Kidney (tissue), 14 donors: Measurements from ENCODE around the gene MDM2. TPM values are rescaled to one million over a fixed set of nuclear protein-coding genes. Genes with fewer than 3 reads are reported as not detected.
"Not testable (repeated sequence)": the region's sequence is repeated elsewhere in the genome, so short reads cannot be mapped to it uniquely, and the experiment has no call there.

Source experiments
- DNase-seq, 5 donors: peaks; one replicate each; pipeline ENCODE4 v3.0.0-alpha.2; 2013 to 2020
- FAIRE-seq: peaks from 2 replicates; lab custom pipeline; 2012; peaks lifted over from hg19 to GRCh38; lab: Jason Lieb, UNC
- H3K27ac ChIP-seq, 2 donors: one replicate each; pipeline ENCODE4 v1.7.0; 2013; ENCODE audit warnings: low read depth in 2 of 2, low read length in 2 of 2, inconsistent platforms in 1 of 2
- H3K27me3 ChIP-seq: one replicate; pipeline ENCODE4 v1.7.1; 2013; ENCODE audit warnings: low read length, inconsistent platforms; ENCODE audit not compliant: control insufficient read depth, insufficient read depth
- H3K36me3 ChIP-seq, 3 donors: one replicate each; pipeline versions ENCODE4 v1.7.0 to v1.7.1; 2013; ENCODE audit warnings: low read length in 3 of 3, control low read depth in 1 of 3, inconsistent platforms in 1 of 3; ENCODE audit not compliant: insufficient read depth in 3 of 3, control insufficient read depth in 2 of 3
- H3K4me1 ChIP-seq, 3 donors: one replicate each; pipeline versions ENCODE4 v1.7.0 to v1.7.1; 2013; ENCODE audit warnings: low read length in 3 of 3, inconsistent platforms in 1 of 3, low read depth in 1 of 3; ENCODE audit not compliant: control insufficient read depth in 2 of 3, insufficient read depth in 2 of 3
- H3K4me3 ChIP-seq, 3 donors: one replicate each; pipeline versions ENCODE4 v1.7.0 to v1.8.1; 2013; ENCODE audit warnings: low read length in 3 of 3, control low read depth in 1 of 3, inconsistent platforms in 1 of 3
- H3K9ac ChIP-seq, 3 donors: one replicate each; pipeline versions ENCODE4 v1.7.0 to v1.7.1; 2013; ENCODE audit warnings: low read length in 3 of 3, control low read depth in 1 of 3, inconsistent platforms in 1 of 3
- H3K9me3 ChIP-seq, 3 donors: one replicate each; pipeline versions ENCODE4 v1.7.0 to v1.7.1; 2013; ENCODE audit warnings: low read length in 3 of 3, control low read depth in 1 of 3, inconsistent platforms in 1 of 3; ENCODE audit not compliant: control insufficient read depth in 2 of 3, insufficient read depth in 1 of 3
- CTCF ChIP-seq: IDR thresholded peaks from 3 replicates; pipeline ENCODE4 v1.5.1; 2012; ENCODE audit warnings: mild to moderate bottlenecking, moderate library complexity, borderline replicate concordance; ENCODE audit not compliant: insufficient read depth; ENCODE audit errors: extremely low read depth
- intact Hi-C: fragments of 100-400 bp; cut with DNase I; formaldehyde crosslinking; loops from one replicate; pipeline ENCODE4 v1.11.1; 2022
- polyA plus RNA-seq: library from polyadenylated mRNA; stranded (reverse); fragments of 350-450 nt; fragmentation: Illumina TruSeq; extraction: RNeasy Lipid Tissue Mini Kit (QIAGEN cat#74804); gene quantifications from one replicate; pipeline ENCODE4 v1.2.3, GENCODE V29; 2014; ENCODE audit warnings: low read depth, low replicate concordance; ENCODE audit not compliant: insufficient read depth
- total RNA-seq: library from RNA; stranded (reverse); fragmentation: NEBNext Ultra II Directional; extraction: Animal tissue kit (Norgen Biotek cat#: 25700); gene quantifications from one replicate; pipeline ENCODE4 v1.2.1, GENCODE V29; 2021
- donor health status: control.
- donor health status: control.
- donor health status: control.
- donor health status: control.
- donor health status: control.
- donor health status: DM: yes; HTN: yes; CAD: no.
- donor health status: Normal renal cell carcinoma (clear cell type).

MDM2 gene
- total and polyA plus RNA-seq, 2 donors from 2014 or later: 38.5 to 103 TPM

DNA sequence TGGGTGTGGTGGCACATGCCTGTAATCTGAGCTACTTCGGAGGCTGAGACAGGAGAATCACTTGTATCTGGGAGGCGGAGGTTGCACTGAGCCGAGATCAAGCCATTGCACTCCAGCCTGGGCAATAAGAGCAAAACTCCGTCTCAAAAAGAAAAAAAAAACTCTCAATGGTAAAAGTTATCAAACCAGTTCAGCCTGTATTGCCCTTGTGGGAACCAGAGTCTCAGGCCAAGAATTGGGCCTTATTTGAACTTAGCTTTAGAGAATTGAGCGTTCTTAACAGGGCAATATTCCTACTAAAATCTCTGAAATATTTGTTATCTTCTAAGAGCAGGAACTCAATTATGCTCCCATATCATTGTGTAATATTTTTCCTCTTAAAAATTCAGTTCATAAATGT lies 7.7 kb upstream of the MDM2 start:
- H3K9me3 ChIP-seq: no peaks in the 10 kb centered on the region
- no peaks in the 10 kb centered on the region for H3K4me1 ChIP-seq
- H3K9ac ChIP-seq: no peak overlapping the region
- no peak overlapping the region for H3K4me3 ChIP-seq
- no peaks in the 10 kb centered on the region for H3K27me3 ChIP-seq
- intact Hi-C loops: no loop called here
- no peak for FAIRE-seq
- no peak for DNase-seq
- no peaks in the 10 kb centered on the region for H3K36me3 ChIP-seq
- TF ChIP-seq CTCF: no peak
- H3K27ac ChIP-seq: no peak overlapping the region

- H3K9me3 ChIP-seq, H3K9ac ChIP-seq, H3K4me1 ChIP-seq, intact Hi-C loops, H3K4me3 ChIP-seq, H3K27ac ChIP-seq, DNase-seq, H3K36me3 ChIP-seq, H3K27me3 ChIP-seq, FAIRE-seq: not testable (repeated sequence)
Observed at GRCh38 chr12:68801124-68801523, 6.9 kb upstream of the MDM2 start.

DNA sequence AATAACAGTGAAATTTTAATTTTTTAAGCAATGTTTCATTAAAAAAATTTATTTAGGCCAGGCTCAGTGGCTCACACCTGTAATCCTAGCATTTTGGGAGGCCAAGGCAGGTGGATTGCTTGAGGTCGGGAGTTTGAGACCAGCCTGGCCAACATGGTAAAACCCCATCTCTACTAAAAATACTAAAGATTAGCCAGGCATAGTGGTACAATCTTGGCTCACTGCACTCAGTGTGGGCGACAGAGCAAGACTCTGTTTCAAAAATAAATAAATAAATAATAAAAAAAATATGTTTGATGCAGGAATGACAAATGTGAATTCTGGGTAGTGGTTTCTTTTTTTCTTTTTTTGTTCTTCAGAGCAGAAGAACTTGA lies 5.6 kb upstream of the MDM2 start:
- FAIRE-seq, H3K4me1 ChIP-seq, intact Hi-C loops: not testable (repeated sequence)

GRCh38 chr12:68802911-68803651 lies 4.9 kb upstream of the MDM2 start:
- H3K9ac ChIP-seq, FAIRE-seq, H3K4me1 ChIP-seq, H3K27ac ChIP-seq, H3K4me3 ChIP-seq, H3K27me3 ChIP-seq, H3K36me3 ChIP-seq, intact Hi-C loops, H3K9me3 ChIP-seq: not testable (repeated sequence)
- DNase-seq: peak in 1 of 5 donors; percentile 60

More for the DNA sequence above, 5.6 kb upstream of the MDM2 start:
- H3K27me3 ChIP-seq, H3K9ac ChIP-seq, H3K9me3 ChIP-seq, H3K27ac ChIP-seq, H3K36me3 ChIP-seq, H3K4me3 ChIP-seq, DNase-seq: not testable (repeated sequence)

GRCh38 chr12:68803948-68804656 lies 3.9 kb upstream of the MDM2 start:
- Histone ChIP-seq H3K4me1 (peaks cover 0 to 2% (median 0%) of the 10 kb centered on the region in 3 donors), H3K27ac (no peak overlapping the region), H3K36me3 (no peaks in the 10 kb centered on the region), H3K9ac (no peak overlapping the region), H3K27me3 (no peaks in the 10 kb centered on the region), H3K4me3 (no peak overlapping the region), H3K9me3 (no peaks in the 10 kb centered on the region)
- intact Hi-C loops: no loop called here
- no peak for TF ChIP-seq CTCF
- FAIRE-seq (no peak), DNase-seq (peak in 2 of 5 donors; percentile 10 to 41)
